Measurements from ENCODE around the gene SUCNR1.

The SUCNR1 gene

DNA sequence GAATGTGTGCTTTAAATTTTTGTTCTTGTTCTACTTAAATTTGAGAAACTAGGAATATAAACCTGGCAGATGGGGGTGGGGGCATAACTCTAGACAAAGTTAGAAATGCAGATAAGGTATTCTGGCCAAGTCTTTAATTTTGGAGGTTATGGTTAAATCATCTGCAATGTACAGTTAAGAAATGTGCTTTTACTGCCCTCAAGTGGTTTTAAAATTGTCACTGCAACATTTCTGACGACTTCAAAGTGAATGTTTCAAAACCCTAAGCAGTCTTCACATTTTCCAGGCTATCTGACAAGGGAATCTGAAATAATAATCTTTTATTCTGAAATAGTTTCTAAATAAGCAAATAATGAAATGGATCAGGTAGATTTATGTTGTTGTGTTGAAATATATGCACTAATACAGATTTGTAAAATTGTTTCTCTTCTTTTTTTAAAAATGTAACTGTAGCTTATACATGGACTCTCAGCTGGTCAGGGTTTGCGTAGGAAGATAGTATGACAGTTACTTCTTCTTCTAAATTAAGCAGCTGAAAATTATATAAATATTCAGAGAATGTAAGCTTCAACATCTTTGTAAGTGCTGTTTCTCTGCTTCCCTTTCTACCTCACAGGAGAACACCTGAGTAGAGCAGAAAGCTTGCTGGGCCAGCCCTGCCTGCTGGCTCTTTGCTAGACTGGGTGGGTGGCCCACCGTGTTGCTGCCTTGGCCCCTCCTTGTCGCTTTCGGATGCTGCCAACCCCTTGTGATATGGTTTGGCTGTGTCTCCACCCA is 45.0 kb downstream of the SUCNR1 start:
- Histone ChIP-seq H4K5ac (ENCODE audit: low read length) (no peak overlapping the region), H3K4me3 (ENCODE audit: low read length) (no peak overlapping the region), H3K23ac (ENCODE audit: low read length) (no peak overlapping the region), H3K18ac (ENCODE audit: low read length) (no peak overlapping the region), H3K27ac (ENCODE audit: low read depth, low read length) (no peak overlapping the region), H3K4me1 (ENCODE audit: control insufficient read depth, low read depth, low read length) (no peaks in the 10 kb centered on the region), H3K9ac (ENCODE audit: low read length) (no peak overlapping the region), H3K36me3 (ENCODE audit: control insufficient read depth, insufficient read depth, low read length) (no peaks in the 10 kb centered on the region), H2AK5ac (ENCODE audit: low read length) (no peak overlapping the region), H3K27me3 (ENCODE audit: insufficient read depth, low read length, poor library complexity) (no peaks in the 10 kb centered on the region), H2BK120ac (ENCODE audit: low read depth, low read length) (no peak overlapping the region), H3K4ac (ENCODE audit: low read depth, low read length) (no peak overlapping the region), H4K8ac (ENCODE audit: low read depth, low read length) (no peak overlapping the region), H3K79me1 (ENCODE audit: low read length) (no peaks in the 10 kb centered on the region), H2BK5ac (ENCODE audit: low read length) (no peak overlapping the region), H3K56ac (ENCODE audit: low read length) (no peak overlapping the region), H3K4me2 (ENCODE audit: low read length) (no peak overlapping the region), H2BK15ac (replicated peaks; ENCODE audit: low read depth) (no peak overlapping the region), H3K79me2 (ENCODE audit: control insufficient read depth, insufficient read depth, low read length) (no peaks in the 10 kb centered on the region)
- peak; percentile 54 for DNase-seq
- no CpG with 5 or more reads among the region's 5 CpGs for WGBS (ENCODE audit: extremely low coverage, insufficient coverage, low lambda C conversion rate)

DNA sequence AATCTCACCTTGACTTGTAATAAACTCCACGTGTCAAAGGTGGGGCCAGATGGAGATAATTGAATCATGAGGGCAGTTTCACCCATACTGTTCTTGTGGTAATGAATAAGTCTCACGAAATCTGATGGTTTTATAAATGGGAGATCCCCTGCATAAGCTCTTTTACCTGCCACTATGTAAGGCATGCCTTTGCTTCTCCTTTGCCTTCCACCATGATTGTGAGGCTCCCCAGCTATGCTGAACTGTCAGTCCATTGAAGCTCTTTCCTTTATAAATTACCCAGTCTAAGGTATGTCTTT is 45.5 kb downstream of the SUCNR1 start:
- H3K4me3 ChIP-seq (ENCODE audit: low read length), result no peak overlapping the region
- H3K27me3 ChIP-seq (ENCODE audit: insufficient read depth, low read length, poor library complexity), result no peaks in the 10 kb centered on the region
- H2BK15ac ChIP-seq (replicated peaks; ENCODE audit: low read depth), result no peak overlapping the region
- no peak overlapping the region for H3K9ac ChIP-seq (ENCODE audit: low read length)
- no peak overlapping the region for H2BK120ac ChIP-seq (ENCODE audit: low read depth, low read length)
- H3K79me2 ChIP-seq (ENCODE audit: control insufficient read depth, insufficient read depth, low read length), result no peaks in the 10 kb centered on the region
- H3K4me2 ChIP-seq (ENCODE audit: low read length), result no peak overlapping the region
- H2BK5ac ChIP-seq (ENCODE audit: low read length), result no peak overlapping the region
- no peaks in the 10 kb centered on the region for H3K79me1 ChIP-seq (ENCODE audit: low read length)
- WGBS (ENCODE audit: extremely low coverage, insufficient coverage, low lambda C conversion rate), result no CpG with 5 or more reads among the region's 2 CpGs
- no peak overlapping the region for H3K56ac ChIP-seq (ENCODE audit: low read length)
- H4K8ac ChIP-seq (ENCODE audit: low read depth, low read length), result no peak overlapping the region
- no peak overlapping the region for H3K27ac ChIP-seq (ENCODE audit: low read depth, low read length)
- no peak overlapping the region for H3K18ac ChIP-seq (ENCODE audit: low read length)
- no peak overlapping the region for H2AK5ac ChIP-seq (ENCODE audit: low read length)
- no peak overlapping the region for H3K4ac ChIP-seq (ENCODE audit: low read depth, low read length)
- DNase-seq, result no peak
- H4K5ac ChIP-seq (ENCODE audit: low read length), result no peak overlapping the region
- no peaks in the 10 kb centered on the region for H3K36me3 ChIP-seq (ENCODE audit: control insufficient read depth, insufficient read depth, low read length)
- H3K4me1 ChIP-seq (ENCODE audit: control insufficient read depth, low read depth, low read length), result no peaks in the 10 kb centered on the region
- no peak overlapping the region for H3K23ac ChIP-seq (ENCODE audit: low read length)

DNA sequence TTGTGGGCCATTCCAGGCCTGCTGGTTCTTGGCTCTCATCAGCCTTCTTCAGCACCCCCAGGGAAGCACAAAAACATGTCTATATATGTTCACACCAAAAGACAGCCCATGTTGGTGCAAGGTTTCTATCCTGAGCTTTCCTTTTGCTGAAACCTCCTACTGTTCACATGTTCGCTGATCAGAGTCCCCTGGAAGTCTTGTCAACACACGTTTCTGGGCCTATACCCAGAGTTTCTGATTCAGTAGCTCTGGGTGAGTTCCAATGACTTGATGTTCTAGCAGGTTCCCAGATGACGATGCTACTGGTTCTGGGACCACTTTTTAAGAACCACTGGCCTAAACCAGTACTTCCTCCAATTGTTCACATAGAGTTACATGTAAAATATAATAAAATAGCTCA is 46.0 kb downstream of the SUCNR1 start:
- no peaks in the 10 kb centered on the region for H3K27me3 ChIP-seq (ENCODE audit: insufficient read depth, low read length, poor library complexity)
- H4K8ac ChIP-seq (ENCODE audit: low read depth, low read length), result no peak overlapping the region
- no peak overlapping the region for H3K4ac ChIP-seq (ENCODE audit: low read depth, low read length)
- no peak overlapping the region for H2BK5ac ChIP-seq (ENCODE audit: low read length)
- H3K4me1 ChIP-seq (ENCODE audit: control insufficient read depth, low read depth, low read length), result no peaks in the 10 kb centered on the region
- H3K18ac ChIP-seq (ENCODE audit: low read length), result no peak overlapping the region
- H3K56ac ChIP-seq (ENCODE audit: low read length), result no peak overlapping the region
- DNase-seq, result no peak
- no peak overlapping the region for H2BK15ac ChIP-seq (replicated peaks; ENCODE audit: low read depth)
- no CpG with 5 or more reads among the region's 3 CpGs for WGBS (ENCODE audit: extremely low coverage, insufficient coverage, low lambda C conversion rate)
- H3K79me1 ChIP-seq (ENCODE audit: low read length), result no peaks in the 10 kb centered on the region
- no peak overlapping the region for H3K4me2 ChIP-seq (ENCODE audit: low read length)
- no peak overlapping the region for H3K9ac ChIP-seq (ENCODE audit: low read length)
- H3K4me3 ChIP-seq (ENCODE audit: low read length), result no peak overlapping the region
- H3K27ac ChIP-seq (ENCODE audit: low read depth, low read length), result no peak overlapping the region
- H3K79me2 ChIP-seq (ENCODE audit: control insufficient read depth, insufficient read depth, low read length), result no peaks in the 10 kb centered on the region
- no peak overlapping the region for H3K23ac ChIP-seq (ENCODE audit: low read length)
- no peaks in the 10 kb centered on the region for H3K36me3 ChIP-seq (ENCODE audit: control insufficient read depth, insufficient read depth, low read length)
- no peak overlapping the region for H2BK120ac ChIP-seq (ENCODE audit: low read depth, low read length)
- no peak overlapping the region for H4K5ac ChIP-seq (ENCODE audit: low read length)
- H2AK5ac ChIP-seq (ENCODE audit: low read length), result no peak overlapping the region

DNA sequence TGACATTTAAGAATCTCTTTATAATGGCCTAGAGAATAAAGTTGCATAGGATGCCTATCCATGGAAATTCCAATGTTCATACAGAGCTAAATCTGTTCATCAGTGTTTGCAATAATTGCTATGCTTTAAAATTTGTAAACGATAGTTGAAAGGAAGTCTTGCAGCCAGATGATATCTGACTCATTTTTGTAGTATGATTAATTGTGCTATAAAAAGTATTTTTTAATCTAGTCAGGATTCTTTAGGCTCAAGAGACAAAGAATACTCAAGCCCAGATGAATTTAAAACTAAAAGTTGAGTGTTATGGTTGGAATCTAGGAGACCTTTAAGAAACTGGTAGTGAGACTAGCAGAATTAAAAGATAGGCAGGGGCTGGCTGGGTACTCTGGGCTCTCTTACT is 50.5 kb downstream of the SUCNR1 start:
- no peaks in the 10 kb centered on the region for H3K27me3 ChIP-seq (ENCODE audit: insufficient read depth, low read length, poor library complexity)
- H3K9ac ChIP-seq (ENCODE audit: low read length), result no peak overlapping the region
- H2BK5ac ChIP-seq (ENCODE audit: low read length), result no peak overlapping the region
- H2BK15ac ChIP-seq (replicated peaks; ENCODE audit: low read depth), result no peak overlapping the region
- H4K8ac ChIP-seq (ENCODE audit: low read depth, low read length), result no peak overlapping the region
- H3K23ac ChIP-seq (ENCODE audit: low read length), result no peak overlapping the region
- no peak overlapping the region for H3K4me2 ChIP-seq (ENCODE audit: low read length)
- DNase-seq, result no peak
- H3K79me2 ChIP-seq (ENCODE audit: control insufficient read depth, insufficient read depth, low read length), result no peaks in the 10 kb centered on the region
- no peaks in the 10 kb centered on the region for H3K79me1 ChIP-seq (ENCODE audit: low read length)
- no peak overlapping the region for H3K4ac ChIP-seq (ENCODE audit: low read depth, low read length)
- H3K4me3 ChIP-seq (ENCODE audit: low read length), result no peak overlapping the region
- no peaks in the 10 kb centered on the region for H3K4me1 ChIP-seq (ENCODE audit: control insufficient read depth, low read depth, low read length)
- no peak overlapping the region for H3K18ac ChIP-seq (ENCODE audit: low read length)
- no peak overlapping the region for H4K5ac ChIP-seq (ENCODE audit: low read length)
- H2AK5ac ChIP-seq (ENCODE audit: low read length), result no peak overlapping the region
- no peak overlapping the region for H3K27ac ChIP-seq (ENCODE audit: low read depth, low read length)
- no peak overlapping the region for H3K56ac ChIP-seq (ENCODE audit: low read length)
- H3K36me3 ChIP-seq (ENCODE audit: control insufficient read depth, insufficient read depth, low read length), result no peaks in the 10 kb centered on the region
- no CpG with 5 or more reads among the region's 1 CpG for WGBS (ENCODE audit: extremely low coverage, insufficient coverage, low lambda C conversion rate)
- H2BK120ac ChIP-seq (ENCODE audit: low read depth, low read length), result no peak overlapping the region

DNA sequence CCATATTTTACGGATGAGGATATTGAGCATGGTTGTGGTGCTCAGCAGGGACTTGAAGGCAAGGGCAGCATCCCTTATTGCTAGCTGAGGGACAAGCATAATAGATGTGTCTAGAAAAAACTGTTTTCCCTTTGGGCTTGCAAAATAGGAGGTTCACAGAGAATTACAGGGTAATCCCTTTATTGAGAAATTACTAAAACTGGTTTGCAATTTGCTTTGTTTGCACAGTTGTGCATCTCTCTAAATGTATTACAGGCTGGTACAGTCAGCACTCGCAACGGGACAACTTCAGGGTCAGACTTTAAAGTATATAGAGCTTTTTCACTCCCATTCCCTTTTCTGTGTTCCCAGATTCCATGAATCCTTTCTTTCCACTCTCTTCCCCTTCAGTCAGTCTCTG is 51.3 kb downstream of the SUCNR1 start:
- H3K9ac ChIP-seq (ENCODE audit: low read length), result no peak overlapping the region
- H3K79me2 ChIP-seq (ENCODE audit: control insufficient read depth, insufficient read depth, low read length), result no peaks in the 10 kb centered on the region
- DNase-seq, result no peak
- no peak overlapping the region for H3K56ac ChIP-seq (ENCODE audit: low read length)
- no peak overlapping the region for H2BK15ac ChIP-seq (replicated peaks; ENCODE audit: low read depth)
- WGBS (ENCODE audit: extremely low coverage, insufficient coverage, low lambda C conversion rate), result no CpG with 5 or more reads among the region's 3 CpGs
- H2BK120ac ChIP-seq (ENCODE audit: low read depth, low read length), result no peak overlapping the region
- no peak overlapping the region for H3K4me2 ChIP-seq (ENCODE audit: low read length)
- H3K36me3 ChIP-seq (ENCODE audit: control insufficient read depth, insufficient read depth, low read length), result no peaks in the 10 kb centered on the region
- H3K4me3 ChIP-seq (ENCODE audit: low read length), result no peak overlapping the region
- no peak overlapping the region for H3K23ac ChIP-seq (ENCODE audit: low read length)
- no peaks in the 10 kb centered on the region for H3K4me1 ChIP-seq (ENCODE audit: control insufficient read depth, low read depth, low read length)
- no peaks in the 10 kb centered on the region for H3K79me1 ChIP-seq (ENCODE audit: low read length)
- no peak overlapping the region for H3K27ac ChIP-seq (ENCODE audit: low read depth, low read length)
- H4K8ac ChIP-seq (ENCODE audit: low read depth, low read length), result no peak overlapping the region
- no peak overlapping the region for H3K18ac ChIP-seq (ENCODE audit: low read length)
- no peak overlapping the region for H4K5ac ChIP-seq (ENCODE audit: low read length)
- no peaks in the 10 kb centered on the region for H3K27me3 ChIP-seq (ENCODE audit: insufficient read depth, low read length, poor library complexity)
- H2BK5ac ChIP-seq (ENCODE audit: low read length), result no peak overlapping the region
- no peak overlapping the region for H3K4ac ChIP-seq (ENCODE audit: low read depth, low read length)
- no peak overlapping the region for H2AK5ac ChIP-seq (ENCODE audit: low read length)

- Histone ChIP-seq H3K4me2 (ENCODE audit: low read length) (no peak overlapping the region), H3K9ac (ENCODE audit: low read length) (no peak overlapping the region), H3K18ac (ENCODE audit: low read length) (no peak overlapping the region), H3K27me3 (ENCODE audit: insufficient read depth, low read length, poor library complexity) (no peaks in the 10 kb centered on the region), H2BK15ac (replicated peaks; ENCODE audit: low read depth) (no peak overlapping the region), H3K36me3 (ENCODE audit: control insufficient read depth, insufficient read depth, low read length) (no peaks in the 10 kb centered on the region), H3K27ac (ENCODE audit: low read depth, low read length) (no peak overlapping the region), H3K23ac (ENCODE audit: low read length) (no peak overlapping the region), H3K79me2 (ENCODE audit: control insufficient read depth, insufficient read depth, low read length) (no peaks in the 10 kb centered on the region), H3K4ac (ENCODE audit: low read depth, low read length) (no peak overlapping the region), H2AK5ac (ENCODE audit: low read length) (no peak overlapping the region), H2BK5ac (ENCODE audit: low read length) (no peak overlapping the region), H3K4me1 (ENCODE audit: control insufficient read depth, low read depth, low read length) (no peaks in the 10 kb centered on the region), H3K4me3 (ENCODE audit: low read length) (no peak overlapping the region), H4K5ac (ENCODE audit: low read length) (no peak overlapping the region), H2BK120ac (ENCODE audit: low read depth, low read length) (no peak overlapping the region), H4K8ac (ENCODE audit: low read depth, low read length) (no peak overlapping the region), H3K56ac (ENCODE audit: low read length) (no peak overlapping the region), H3K79me1 (ENCODE audit: low read length) (no peaks in the 10 kb centered on the region)
- WGBS (ENCODE audit: extremely low coverage, insufficient coverage, low lambda C conversion rate), result no CpG with 5 or more reads among the region's 4 CpGs
- no peak for DNase-seq
These were observed 52.0 kb downstream of the SUCNR1 start for GRCh38 chr3:151925419-151925818.
